Peyer's patch (tissue), 4 donors: Measurements from ENCODE around the gene DOCK4.

ENCODE experiments used
- CTCF ChIP-seq, 6 experiments: fragments of 450-650 bp in 4 of 6; fragments of 200-600 bp in 2 of 6; sonication (generic) in 1 of 6; IDR thresholded peaks; one replicate each; pipeline ENCODE4 v1.5.1; 2017 to 2019; ENCODE audit warnings: antibody characterized with exemption in 6 of 6, mild to moderate bottlenecking in 3 of 6, moderate library complexity in 1 of 6
- POLR2A ChIP-seq, 2 donors: fragments of 450-650 bp; IDR thresholded peaks; one replicate each; pipeline ENCODE4 v1.5.1; 2017; ENCODE audit warnings: antibody characterized with exemption in 2 of 2, mild to moderate bottlenecking in 2 of 2, moderate library complexity in 2 of 2

GRCh38 chr7:112190120-112190519 lies 16.1 kb downstream of the DOCK4 start:
- TF ChIP-seq CTCF (IDR thresholded peaks at IDR 0.05) (no peak), POLR2A (IDR thresholded peaks at IDR 0.05) (no peak)
